HG03280 (cell line): ENCODE measurements around the gene IGSF8.

Experiments
- ATAC-seq: cut with Tn5 transposase; IDR thresholded peaks from one replicate; pipeline ENCODE4 v1.9.1; 2021; ENCODE audit warnings: mild to moderate bottlenecking, moderate library complexity; ENCODE audit not compliant: unreplicated experiment

The IGSF8 gene

GRCh38 chr1:160090760-160091159 lies 7.7 kb downstream of the IGSF8 start:
- no peak for ATAC-seq

DNA sequence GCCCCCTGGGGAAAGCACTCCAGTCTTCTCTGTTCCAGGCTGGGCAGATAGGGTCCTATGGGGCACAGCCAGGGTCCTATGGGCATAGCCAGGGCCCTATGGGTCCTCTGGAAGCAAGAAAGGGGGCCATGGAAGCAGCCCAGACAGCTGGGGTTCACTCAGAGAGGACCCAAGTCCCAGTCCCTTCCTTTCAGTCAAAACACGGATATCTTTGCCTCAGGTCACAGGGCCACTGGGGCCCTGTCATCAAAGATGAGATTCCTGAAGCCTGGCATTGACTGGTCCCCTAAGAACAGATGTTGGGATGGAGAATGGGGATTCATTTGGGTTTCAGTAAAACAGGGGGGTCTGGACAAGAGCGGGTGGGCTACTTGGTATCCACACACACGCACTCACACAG lies 8.5 kb downstream of the IGSF8 start:
- no peak for ATAC-seq

DNA sequence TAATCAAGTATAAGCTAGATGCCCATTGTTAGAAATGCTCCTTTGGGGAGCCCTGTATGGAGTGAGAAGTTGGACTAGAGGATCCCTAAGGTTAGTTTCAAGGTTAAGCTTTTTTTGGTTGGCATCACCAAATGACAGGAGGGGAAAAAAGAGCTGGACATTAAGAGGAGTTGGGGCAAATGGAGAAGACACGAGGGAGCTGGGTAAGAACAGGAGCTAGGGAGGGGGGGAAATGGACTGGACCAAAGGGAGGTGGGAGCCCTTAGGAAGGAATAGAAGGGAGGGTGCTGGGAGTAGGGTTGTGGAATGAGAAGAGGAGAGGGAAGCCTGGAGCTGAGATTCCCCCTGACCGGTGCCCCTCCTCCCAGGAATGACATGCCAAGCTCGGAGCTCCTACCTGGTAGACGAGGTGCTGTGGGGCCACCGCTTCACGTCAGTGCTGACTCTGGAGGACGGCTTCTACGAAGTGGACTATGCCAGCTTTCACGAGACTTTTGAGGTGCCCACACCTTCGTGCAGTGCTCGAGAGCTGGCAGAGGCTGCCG lies 11.2 kb downstream of the IGSF8 start:
- no peak for ATAC-seq

DNA sequence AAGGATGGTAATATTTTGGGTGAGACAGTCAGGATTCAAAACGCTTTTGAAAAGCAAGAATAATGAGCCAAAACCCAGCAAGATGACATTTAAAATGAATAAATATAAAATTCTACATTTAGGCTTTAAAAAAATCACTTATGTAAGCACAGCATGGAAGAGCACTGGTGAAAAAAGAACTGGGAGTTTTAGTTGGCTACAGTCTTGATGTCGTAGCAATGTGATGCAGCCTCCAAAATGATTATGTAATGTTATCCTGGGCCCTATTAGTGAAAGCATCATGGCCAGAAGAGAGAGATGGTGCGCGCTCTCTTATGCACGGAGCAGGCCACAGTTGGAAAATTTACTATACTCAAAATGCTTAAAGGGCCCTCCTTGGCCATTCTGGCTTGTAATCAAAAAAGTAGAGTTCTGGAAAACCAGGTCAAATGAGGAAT lies 11.9 kb downstream of the IGSF8 start:
- no peak for ATAC-seq

DNA sequence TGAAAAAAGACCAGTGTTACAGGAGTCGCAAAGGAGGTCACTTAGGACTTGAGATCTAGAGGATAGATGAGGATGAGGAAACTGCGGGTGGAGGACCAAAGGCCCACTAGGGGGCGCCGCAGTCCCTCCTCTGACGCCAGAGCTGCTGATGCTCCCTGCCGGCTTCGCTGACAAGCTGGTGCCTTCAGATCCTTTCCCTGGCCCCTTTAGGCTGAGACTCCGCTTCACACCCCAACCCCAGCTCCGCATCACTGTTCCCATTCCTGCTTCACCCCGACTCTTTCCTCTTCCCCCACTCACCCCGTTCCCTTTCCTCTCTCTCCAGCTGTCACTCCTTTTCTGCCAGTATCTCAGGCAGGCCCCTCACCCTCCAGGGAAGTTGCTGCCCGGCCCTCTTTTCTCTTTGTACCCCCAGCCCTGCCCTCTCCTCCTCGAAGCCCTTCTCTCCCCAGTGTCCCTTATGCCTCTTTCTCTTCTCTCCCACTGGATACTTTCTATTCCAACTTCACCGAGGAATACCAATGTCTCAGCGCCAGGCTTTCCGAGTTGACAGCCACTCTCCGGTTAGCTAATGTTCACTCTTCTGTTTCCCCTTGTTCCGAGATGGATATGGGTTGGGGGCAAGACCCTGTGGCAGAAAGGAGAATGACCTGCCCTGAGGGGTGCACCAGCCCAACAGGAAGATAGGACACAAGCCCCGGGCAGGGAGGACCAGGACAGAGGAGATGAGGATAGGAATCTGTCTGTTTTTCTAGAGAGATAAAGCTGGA lies 12.5 kb downstream of the IGSF8 start:
- ATAC-seq: no peak

- ATAC-seq: no peak
These were observed 13.6 kb downstream of the IGSF8 start for GRCh38 chr1:160084771-160085321.

GRCh38 chr1:160083968-160084770 lies 14.2 kb downstream of the IGSF8 start:
- no peak for ATAC-seq

GRCh38 chr1:160082926-160083325 lies 15.5 kb downstream of the IGSF8 start:
- no peak for ATAC-seq

DNA sequence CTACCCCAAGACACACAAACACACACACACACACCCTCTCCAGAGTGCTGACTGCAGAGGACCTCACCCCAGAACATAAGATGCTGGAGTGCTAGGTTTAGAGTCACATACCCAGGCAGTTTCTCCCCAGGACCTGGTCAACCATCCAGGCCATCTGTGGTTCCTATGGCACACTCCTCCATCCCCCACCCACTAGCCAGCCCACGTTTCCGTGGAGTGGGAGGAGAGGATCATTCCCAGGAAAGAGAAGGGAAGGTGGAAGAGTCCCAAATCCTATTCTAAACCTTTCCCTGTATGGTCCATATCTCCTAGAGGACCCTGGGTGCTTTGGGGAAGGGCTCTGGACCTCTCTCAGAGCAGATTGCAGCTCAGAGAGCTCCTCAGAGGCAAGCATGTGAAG lies 15.9 kb downstream of the IGSF8 start:
- ATAC-seq: no peak

- ATAC-seq: no peak
These were observed 17.0 kb downstream of the IGSF8 start, which contains the start of gene KCNJ9 for GRCh38 chr1:160081261-160081936. Gene KCNJ9, plus strand, starts transcription at chr1:160081538. Its CDS starts 2,493 bp downstream, at chr1:160084031.

DNA sequence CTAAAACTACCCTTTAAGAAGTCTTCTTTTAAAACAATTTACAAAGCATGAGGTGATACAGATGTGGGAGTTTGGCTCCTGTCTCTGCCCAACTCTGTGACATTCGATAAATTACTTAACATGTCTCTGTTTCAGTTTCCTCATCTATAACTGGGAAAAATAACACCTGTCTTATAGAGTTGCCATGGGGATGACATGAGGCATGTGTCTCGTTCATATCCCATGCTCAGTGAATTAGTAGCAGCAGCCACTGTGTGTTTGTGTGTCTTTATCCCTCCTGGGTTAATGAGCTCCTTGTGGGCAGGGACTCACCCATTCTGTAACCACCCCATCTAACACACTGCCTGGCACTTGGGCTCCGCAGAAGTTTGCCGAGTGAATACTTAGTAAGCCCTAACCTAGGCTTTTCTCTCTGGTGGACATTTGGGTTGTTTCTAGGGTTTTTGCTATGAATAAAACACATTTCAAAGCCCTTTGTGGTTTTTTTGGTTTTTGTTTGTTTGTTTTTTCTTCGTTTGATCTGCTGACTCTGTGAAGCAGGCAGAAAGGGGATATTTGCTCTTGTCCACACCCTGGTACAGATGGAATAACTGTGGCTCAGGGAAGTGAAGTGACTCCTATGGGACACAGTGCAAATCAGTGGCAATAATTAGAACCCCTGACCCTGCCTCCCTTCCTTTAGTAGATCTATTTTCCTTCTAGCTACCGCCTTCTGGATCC lies 17.9 kb downstream of the IGSF8 start:
- ATAC-seq: no peak

DNA sequence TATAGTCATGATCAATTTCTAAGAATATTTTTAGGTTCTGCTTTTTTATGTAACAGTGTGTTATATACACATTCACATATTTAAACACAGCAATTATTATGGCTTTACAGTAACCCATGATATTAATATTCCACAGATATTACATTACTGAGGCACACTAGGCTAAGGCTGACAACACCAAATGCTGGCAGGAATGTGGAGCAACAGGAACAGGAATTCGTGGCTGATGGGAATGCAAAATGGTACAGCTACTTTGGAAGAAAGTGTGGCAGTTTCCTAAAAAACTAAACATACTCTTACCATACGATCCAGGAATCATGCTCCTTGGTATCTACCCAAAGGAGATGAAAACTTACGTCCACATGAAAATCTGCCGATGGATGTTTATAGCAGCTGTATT lies 19.0 kb downstream of the IGSF8 start:
- no peak for ATAC-seq

DNA sequence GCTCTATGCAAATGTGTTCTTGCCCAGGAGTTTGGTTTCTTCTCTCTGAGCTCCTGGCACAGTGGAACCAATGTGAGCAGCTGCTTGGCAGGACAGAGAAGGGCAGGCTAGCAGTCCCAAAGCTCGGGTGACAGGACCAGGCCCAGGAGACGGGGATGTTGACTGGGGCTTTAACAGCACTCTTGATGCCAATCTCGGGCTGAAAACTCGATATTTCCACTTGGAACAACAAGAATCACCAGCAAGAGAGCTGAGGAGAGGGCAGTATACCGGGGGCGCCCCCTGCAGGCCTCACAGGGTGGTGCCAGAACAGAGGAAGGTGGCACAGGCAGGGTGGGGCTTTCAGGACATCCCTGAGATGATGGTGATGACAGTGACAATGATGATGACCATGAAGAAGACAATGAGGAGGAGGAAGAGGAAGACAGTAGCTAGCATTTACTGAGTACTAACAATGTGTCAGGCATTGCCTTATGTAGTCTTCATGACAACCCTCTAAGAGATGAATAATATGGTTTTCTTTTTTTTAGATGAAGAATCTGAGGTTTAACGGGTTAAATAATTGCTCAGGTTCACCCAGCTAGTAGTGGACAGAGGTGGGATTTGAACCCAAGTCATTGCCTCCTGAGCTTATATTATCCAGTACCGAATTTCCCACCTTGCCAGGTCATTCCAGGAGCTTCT lies 19.8 kb downstream of the IGSF8 start:
- ATAC-seq: peak; percentile 84

- ATAC-seq: no peak
These were observed 20.9 kb downstream of the IGSF8 start for GRCh38 chr1:160077486-160077885.

DNA sequence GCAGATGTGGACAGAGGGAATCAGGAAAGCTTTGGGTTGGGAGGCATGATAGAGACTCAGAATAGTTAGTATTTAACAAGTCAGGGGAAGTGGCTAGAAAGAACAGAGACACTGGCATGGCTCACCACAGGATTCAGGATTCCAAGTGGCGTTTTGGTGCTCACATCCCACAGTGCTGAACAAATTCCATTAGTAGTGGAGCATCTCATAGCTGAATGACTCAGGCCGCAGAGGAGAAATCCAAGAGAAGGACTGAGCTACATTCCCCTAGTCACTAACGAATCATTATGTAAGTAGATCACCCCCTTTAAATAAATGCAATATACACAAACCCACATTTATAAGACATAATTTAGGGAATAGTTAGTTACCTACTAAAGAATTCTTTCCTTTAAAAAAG lies 22.1 kb downstream of the IGSF8 start:
- ATAC-seq: no peak

GRCh38 chr1:160075836-160076235 lies 22.6 kb downstream of the IGSF8 start:
- no peak for ATAC-seq

DNA sequence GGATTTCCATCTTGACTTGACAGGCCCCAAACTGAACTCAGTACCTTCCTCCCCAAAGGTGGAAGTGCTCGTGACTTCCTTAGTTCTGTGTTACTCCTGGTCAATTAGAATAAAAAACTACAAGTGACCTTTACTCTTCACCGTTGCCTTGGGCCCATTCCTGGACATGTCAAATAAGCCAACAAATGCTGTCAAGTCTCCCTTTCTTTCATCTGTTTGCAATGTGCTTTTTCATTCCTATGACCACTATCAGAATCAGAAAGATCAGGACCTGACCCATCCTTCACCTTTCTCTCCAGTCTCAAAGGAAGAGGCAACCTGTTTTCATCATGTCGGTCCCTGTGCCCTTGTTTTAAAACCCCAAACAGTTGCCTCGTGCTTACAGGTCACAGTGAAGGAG lies 23.6 kb downstream of the IGSF8 start:
- no peak for ATAC-seq

GRCh38 chr1:160071289-160071688 lies 27.1 kb downstream of the IGSF8 start:
- no peak for ATAC-seq

DNA sequence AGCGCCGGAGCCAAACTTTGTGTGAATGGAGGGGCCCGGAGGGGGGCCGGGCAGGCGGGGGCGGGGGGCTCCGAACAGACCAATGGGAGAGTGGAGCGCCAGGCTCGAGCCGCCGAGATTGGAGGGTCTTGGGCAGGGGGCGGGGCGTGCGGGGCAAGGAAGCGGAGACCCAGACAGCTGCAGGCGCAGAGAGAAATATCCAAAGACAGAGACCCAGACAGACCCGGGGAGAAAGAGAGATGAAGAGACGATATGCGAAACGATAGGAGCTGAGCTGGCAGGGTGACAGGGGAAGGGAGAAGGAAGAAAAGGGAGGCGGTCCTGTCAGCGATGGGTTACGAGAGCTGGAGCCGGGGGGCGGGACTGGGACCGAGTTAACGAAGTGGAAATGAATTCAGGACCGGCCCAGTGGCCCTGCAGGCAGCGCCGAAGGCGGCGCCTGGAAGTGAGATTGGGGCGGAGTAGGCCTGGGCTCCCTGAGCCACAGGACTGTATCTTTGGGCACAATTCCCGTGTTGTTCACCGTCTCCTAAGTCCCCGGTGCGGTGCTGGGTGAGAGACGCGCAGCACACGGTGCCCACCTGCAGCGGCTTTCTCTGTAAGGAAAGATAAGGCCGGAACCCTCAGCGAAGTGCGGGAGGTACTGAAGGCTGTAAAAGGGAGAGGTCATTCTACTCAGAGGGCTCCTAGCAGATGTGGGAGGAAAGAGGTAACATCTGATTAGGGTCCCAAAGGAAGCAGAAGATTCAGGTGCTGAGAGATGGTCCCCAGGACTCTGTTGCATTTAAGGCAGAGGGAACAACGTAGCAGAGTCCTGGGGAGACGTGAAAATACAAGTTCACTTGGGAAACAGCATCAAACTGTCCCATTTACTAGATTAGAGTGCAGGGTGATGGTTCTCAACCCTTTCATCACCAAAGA lies 27.9 kb downstream of the IGSF8 start:
- ATAC-seq: no peak
